ENCODE measurements around the gene IYD. TPM values are rescaled to one million over a fixed set of nuclear protein-coding genes. Genes with fewer than 3 reads are reported as not detected.

IYD gene
- total and polyA plus RNA-seq, 10 donors = not detected

GRCh38 chr6:150394899-150395295 lies 26.1 kb downstream of the IYD start:
- H3K4me1 ChIP-seq = no peaks in the 10 kb centered on the region
- H3K27me3 ChIP-seq (replicated peaks in 1 of 7) = peaks cover 0 to 3% (median 0%) of the 10 kb centered on the region in 7 donors
- intact Hi-C loops (cut with DNase I; ENCODE audit: low total_unique reads) = loop anchor here (5.0 kb wide), 1 partner anchor 313 kb away; no protein-coding TSS in a partner anchor
- 61 to 86% (median 75%) methylated on average over 3 of the region's 3 CpGs for WGBS, 5 donors
- DNase-seq = no peak
- H3K27ac ChIP-seq = no peak overlapping the region
- TF ChIP-seq POLR2AphosphoS5 (IDR thresholded peaks at IDR 0.05) (no peak), POLR2A (IDR thresholded peaks at IDR 0.05) (no peak), CTCF (IDR thresholded peaks at IDR 0.05 in 8 of 11, conservative IDR thresholded peaks at IDR 0.05 in 3 of 11) (no peak)
- no peak overlapping the region for H3K4me3 ChIP-seq
- no peaks in the 10 kb centered on the region for H3K36me3 ChIP-seq
- H3K9me3 ChIP-seq = no peaks in the 10 kb centered on the region

GRCh38 chr6:150395388-150396009 lies 26.7 kb downstream of the IYD start:
- Histone ChIP-seq H3K36me3 (no peaks in the 10 kb centered on the region), H3K9me3 (no peaks in the 10 kb centered on the region), H3K27ac (no peak overlapping the region), H3K4me1 (no peaks in the 10 kb centered on the region), H3K4me3 (no peak overlapping the region), H3K27me3 (replicated peaks in 1 of 7) (no peaks in the 10 kb centered on the region)
- DNase-seq = no peak
- WGBS, 5 donors = 48 to 57% (median 56%) methylated on average over 12 of the region's 12 CpGs
- intact Hi-C loops (cut with DNase I; ENCODE audit: low total_unique reads) = loop anchor here (5.0 kb wide), 1 partner anchor 313 kb away; no protein-coding TSS in a partner anchor
- TF ChIP-seq POLR2AphosphoS5 (IDR thresholded peaks at IDR 0.05) (no peak), CTCF (IDR thresholded peaks at IDR 0.05 in 8 of 11, conservative IDR thresholded peaks at IDR 0.05 in 3 of 11) (peak in 10 of 11 experiments; percentile 47 to 77 (median 70))

- Histone ChIP-seq H3K4me1 (peaks cover 0 to 11% (median 2%) of the 10 kb centered on the region in 6 donors), H3K36me3 (no peaks in the 10 kb centered on the region), H3K4me3 (no peak overlapping the region), H3K27ac (peak overlapping the region in 7 of 8 donors; percentile 9 to 63 (median 24)), H3K9me3 (peaks cover 3 to 15% (median 11%) of the 10 kb centered on the region in 8 donors), H3K27me3 (replicated peaks in 1 of 7) (peaks cover 0 to 8% (median 0%) of the 10 kb centered on the region in 7 donors)
- TF ChIP-seq CTCF (IDR thresholded peaks at IDR 0.05 in 8 of 11, conservative IDR thresholded peaks at IDR 0.05 in 3 of 11) = no peak
- peak in 2 of 3 donors; percentile 11 to 19 for TF ChIP-seq POLR2AphosphoS5 (IDR thresholded peaks at IDR 0.05)
- no peak for TF ChIP-seq POLR2A (IDR thresholded peaks at IDR 0.05)
- intact Hi-C loops (cut with DNase I; ENCODE audit: low total_unique reads) = no loop called here
- 25 to 36% (median 34%) methylated on average over 5 of the region's 5 CpGs for WGBS, 5 donors
- DNase-seq = no peak
Observed at GRCh38 chr6:150403458-150404246, 34.8 kb downstream of the IYD start.

- intact Hi-C loops (cut with DNase I; ENCODE audit: low total_unique reads) = no loop called here
- Histone ChIP-seq H3K36me3 (no peaks in the 10 kb centered on the region), H3K27me3 (replicated peaks in 1 of 7) (peaks cover 0 to 8% (median 0%) of the 10 kb centered on the region in 7 donors), H3K4me1 (peaks cover 14 to 40% (median 22%) of the 10 kb centered on the region in 6 donors), H3K9me3 (peaks cover 3 to 15% (median 11%) of the 10 kb centered on the region in 8 donors), H3K27ac (no peak overlapping the region), H3K4me3 (no peak overlapping the region)
- TF ChIP-seq POLR2A (IDR thresholded peaks at IDR 0.05) = no peak
- no peak for TF ChIP-seq POLR2AphosphoS5 (IDR thresholded peaks at IDR 0.05)
- TF ChIP-seq CTCF (IDR thresholded peaks at IDR 0.05 in 8 of 11, conservative IDR thresholded peaks at IDR 0.05 in 3 of 11) = no peak
- no peak for DNase-seq
- WGBS, 5 donors = 29 to 62% (median 38%) methylated on average over 2 of the region's 2 CpGs
Observed at GRCh38 chr6:150406948-150407347, 38.1 kb downstream of the IYD start.
